ENCODE measurements around the gene NUCB2.
"Not testable (repeated sequence)": the region's sequence is repeated elsewhere in the genome, so short reads cannot be mapped to it uniquely, and the experiment has no call there.

Gene NUCB2

DNA sequence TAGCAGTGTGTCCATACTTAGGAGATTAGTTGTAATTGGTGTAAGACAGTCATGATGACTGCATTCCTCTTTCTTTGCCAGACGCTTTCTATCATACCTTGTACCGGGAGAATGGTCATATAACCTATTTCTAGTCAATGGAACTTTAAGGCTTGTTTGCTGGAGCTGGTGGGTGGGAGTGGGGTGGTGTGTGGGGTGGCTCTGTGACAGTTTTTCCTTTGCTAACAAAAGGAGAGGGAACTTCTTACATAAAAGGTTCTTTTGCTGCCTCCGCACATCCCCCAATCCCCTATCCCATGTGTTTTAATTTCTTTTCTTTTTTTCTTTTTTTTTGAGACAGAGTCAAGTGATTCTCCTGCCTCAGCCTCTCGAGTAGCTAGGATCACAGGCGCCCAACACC lies 9.8 kb upstream of the NUCB2 start:
- DNase-seq, result no peak
- in situ Hi-C loops (cut with MboI; ENCODE audit: low pct_unique_long_range_greater_than_20kb, low sequenced_read_pairs), result no loop called here

- in situ Hi-C loops (cut with MboI; ENCODE audit: low pct_unique_long_range_greater_than_20kb, low sequenced_read_pairs), result no loop called here
- DNase-seq, result no peak
Measured at GRCh38 chr11:17267576-17267975, 9.0 kb upstream of the NUCB2 start.

- in situ Hi-C loops (cut with MboI; ENCODE audit: low pct_unique_long_range_greater_than_20kb, low sequenced_read_pairs), result not testable (repeated sequence)
- DNase-seq, result peak; percentile 55
Measured at GRCh38 chr11:17268500-17268899, 8.0 kb upstream of the NUCB2 start.

GRCh38 chr11:17268902-17269301 lies 7.6 kb upstream of the NUCB2 start:
- no peak for DNase-seq
- in situ Hi-C loops (cut with MboI; ENCODE audit: low pct_unique_long_range_greater_than_20kb, low sequenced_read_pairs), result no loop called here

GRCh38 chr11:17272801-17273200 lies 3.7 kb upstream of the NUCB2 start:
- in situ Hi-C loops (cut with MboI; ENCODE audit: low pct_unique_long_range_greater_than_20kb, low sequenced_read_pairs), result no loop called here
- no peak for DNase-seq

DNA sequence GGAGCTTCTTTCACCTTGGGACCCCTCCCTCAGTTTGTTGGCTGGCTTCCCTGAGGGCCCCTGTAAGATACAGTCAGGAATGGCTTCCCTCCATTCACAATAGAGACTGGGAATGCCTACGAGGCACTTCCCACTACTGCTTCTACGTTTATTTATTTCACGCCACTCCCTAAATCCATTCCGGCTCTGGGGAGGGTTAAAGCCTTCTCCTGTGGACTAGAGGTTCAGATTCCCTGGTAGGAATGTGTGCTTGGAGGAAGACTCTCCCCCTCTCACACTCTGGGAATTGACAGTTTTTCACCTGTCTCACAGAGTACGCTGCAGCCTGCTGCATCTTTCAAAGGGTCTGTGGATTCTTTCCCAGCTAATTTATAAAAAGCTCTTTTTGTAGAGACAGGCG lies 3.3 kb upstream of the NUCB2 start:
- no peak for DNase-seq
- in situ Hi-C loops (cut with MboI; ENCODE audit: low pct_unique_long_range_greater_than_20kb, low sequenced_read_pairs), result no loop called here

DNA sequence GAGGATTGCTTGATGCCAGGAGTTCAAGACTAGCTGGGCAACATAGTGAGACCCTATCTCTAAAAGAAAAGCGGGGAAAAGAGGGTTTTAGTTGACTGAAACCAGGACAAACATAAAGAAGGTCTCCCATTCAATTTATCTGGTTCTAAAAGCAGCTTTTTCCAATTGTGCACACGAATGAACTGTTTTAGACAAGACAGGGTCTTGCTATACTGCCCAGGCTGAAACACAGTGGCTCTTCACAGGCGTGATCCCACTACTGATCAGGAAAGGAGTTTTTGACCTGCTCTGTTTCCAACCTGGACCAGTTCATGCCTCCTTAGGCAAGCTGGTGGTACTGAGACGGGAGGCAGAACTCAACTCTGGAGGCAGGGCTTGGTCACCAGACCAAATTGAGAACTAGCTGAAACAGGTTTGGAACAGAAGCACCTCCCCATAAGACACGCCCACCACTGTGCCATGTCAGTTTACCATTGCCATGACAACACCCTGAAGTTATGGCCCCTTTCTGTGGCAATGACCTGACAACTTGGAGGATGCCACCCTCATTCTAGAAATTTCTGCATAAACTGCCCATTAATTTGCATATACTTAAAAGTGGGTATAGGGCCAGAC lies 2.8 kb upstream of the NUCB2 start:
- peak; percentile 75 for DNase-seq
- in situ Hi-C loops (cut with MboI; ENCODE audit: low pct_unique_long_range_greater_than_20kb, low sequenced_read_pairs), result no loop called here

DNA sequence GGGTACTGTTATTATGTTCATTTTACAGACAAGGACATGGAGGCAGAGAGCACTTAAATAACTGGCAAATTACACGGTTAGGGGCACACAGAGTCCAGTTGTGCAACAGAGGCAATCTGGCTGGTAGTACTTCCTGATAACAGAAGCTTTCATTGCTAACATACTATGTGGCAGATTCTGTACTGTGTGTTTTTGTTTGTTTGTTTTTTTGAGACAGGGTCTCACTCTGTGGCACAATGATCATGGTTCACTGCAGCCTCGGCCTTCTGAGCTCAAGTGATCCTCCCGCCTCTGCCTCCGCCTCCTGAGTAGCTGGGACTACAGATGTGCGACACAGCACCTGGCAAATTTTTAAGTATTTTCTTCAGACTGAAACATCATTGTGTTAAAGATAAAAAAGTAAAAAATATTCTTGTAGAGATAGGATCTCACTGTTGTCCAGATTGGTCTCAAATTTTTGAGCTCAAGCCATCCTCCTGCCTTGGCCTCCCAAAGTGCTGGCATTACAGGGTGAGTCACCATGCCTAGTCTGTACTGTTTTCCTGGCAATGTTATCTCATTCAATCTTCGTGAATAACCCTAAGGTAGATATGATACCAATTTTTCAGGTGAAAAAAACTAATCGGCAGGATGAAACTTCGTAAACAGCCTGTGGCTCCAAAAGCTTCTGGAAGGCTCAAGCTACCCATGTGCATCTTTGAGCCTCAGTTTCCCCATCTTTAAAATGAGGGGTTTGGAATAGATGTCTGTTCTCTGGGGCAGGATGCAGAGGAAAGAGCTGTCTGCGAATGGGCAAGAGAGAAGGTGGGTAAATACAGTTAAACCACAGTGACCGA lies 921 bp upstream of the NUCB2 start:
- in situ Hi-C loops (cut with MboI; ENCODE audit: low pct_unique_long_range_greater_than_20kb, low sequenced_read_pairs), result no loop called here
- no peak for DNase-seq

GRCh38 chr11:17277024-17277584 lies 565 bp downstream of the NUCB2 start:
- in situ Hi-C loops (cut with MboI; ENCODE audit: low pct_unique_long_range_greater_than_20kb, low sequenced_read_pairs), result no loop called here
- DNase-seq, result peak; percentile 75

- in situ Hi-C loops (cut with MboI; ENCODE audit: low pct_unique_long_range_greater_than_20kb, low sequenced_read_pairs), result no loop called here
- DNase-seq, result no peak
Measured at GRCh38 chr11:17280494-17281127, 4.1 kb downstream of the NUCB2 start.

- DNase-seq, result no peak
- in situ Hi-C loops (cut with MboI; ENCODE audit: low pct_unique_long_range_greater_than_20kb, low sequenced_read_pairs), result no loop called here
Measured at GRCh38 chr11:17286332-17286731, 9.8 kb downstream of the NUCB2 start.

- no peak for DNase-seq
- in situ Hi-C loops (cut with MboI; ENCODE audit: low pct_unique_long_range_greater_than_20kb, low sequenced_read_pairs), result no loop called here
Measured at GRCh38 chr11:17287058-17287457, 10.5 kb downstream of the NUCB2 start.

DNA sequence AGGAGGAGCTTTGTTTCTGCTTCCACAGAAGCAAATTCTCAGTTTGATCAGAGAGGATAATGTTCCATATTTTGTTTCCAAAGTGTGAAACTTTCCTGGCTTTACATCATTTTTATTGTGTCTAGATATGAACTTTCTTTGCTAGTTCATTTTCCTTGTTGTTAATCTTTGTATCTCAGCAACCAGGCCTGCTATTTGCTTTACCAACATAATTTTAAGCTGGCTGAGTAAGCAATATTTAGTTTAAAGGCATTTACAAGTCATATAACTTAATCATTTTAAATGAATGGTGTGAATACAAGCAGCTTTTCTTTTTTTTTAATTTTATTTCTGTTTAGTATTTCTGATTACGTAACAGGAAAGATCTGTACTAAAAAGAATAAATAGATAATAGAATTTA lies 15.2 kb downstream of the NUCB2 start:
- no peak for DNase-seq
- in situ Hi-C loops (cut with MboI; ENCODE audit: low pct_unique_long_range_greater_than_20kb, low sequenced_read_pairs), result no loop called here

- in situ Hi-C loops (cut with MboI; ENCODE audit: low pct_unique_long_range_greater_than_20kb, low sequenced_read_pairs), result no loop called here
- peak; percentile 40 for DNase-seq
Measured at GRCh38 chr11:17293311-17293710, 16.8 kb downstream of the NUCB2 start.

DNA sequence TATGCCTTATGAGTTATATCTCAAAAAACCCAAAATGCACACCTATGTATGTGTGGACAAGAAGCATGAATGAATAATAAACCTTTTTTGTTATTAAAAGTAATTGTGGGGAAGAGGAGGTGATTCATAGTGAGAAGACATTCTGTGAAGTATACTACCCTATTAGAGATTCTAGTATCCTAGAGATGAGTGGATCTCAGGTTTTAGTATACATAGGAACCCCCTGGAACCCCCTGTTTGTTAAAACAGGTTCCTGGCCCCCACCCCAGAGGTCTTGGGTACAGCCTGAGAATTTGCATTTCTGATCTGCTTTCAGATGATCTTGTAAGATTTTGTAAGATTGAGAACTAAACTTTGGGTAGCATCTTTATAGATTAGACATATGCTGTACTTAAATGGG lies 17.5 kb downstream of the NUCB2 start:
- DNase-seq, result no peak
- in situ Hi-C loops (cut with MboI; ENCODE audit: low pct_unique_long_range_greater_than_20kb, low sequenced_read_pairs), result no loop called here

GRCh38 chr11:17296852-17297559 lies 20.5 kb downstream of the NUCB2 start:
- DNase-seq, result no peak
- in situ Hi-C loops (cut with MboI; ENCODE audit: low pct_unique_long_range_greater_than_20kb, low sequenced_read_pairs), result no loop called here

- DNase-seq, result no peak
- in situ Hi-C loops (cut with MboI; ENCODE audit: low pct_unique_long_range_greater_than_20kb, low sequenced_read_pairs), result no loop called here
Measured at GRCh38 chr11:17298302-17298701, 21.8 kb downstream of the NUCB2 start.

DNA sequence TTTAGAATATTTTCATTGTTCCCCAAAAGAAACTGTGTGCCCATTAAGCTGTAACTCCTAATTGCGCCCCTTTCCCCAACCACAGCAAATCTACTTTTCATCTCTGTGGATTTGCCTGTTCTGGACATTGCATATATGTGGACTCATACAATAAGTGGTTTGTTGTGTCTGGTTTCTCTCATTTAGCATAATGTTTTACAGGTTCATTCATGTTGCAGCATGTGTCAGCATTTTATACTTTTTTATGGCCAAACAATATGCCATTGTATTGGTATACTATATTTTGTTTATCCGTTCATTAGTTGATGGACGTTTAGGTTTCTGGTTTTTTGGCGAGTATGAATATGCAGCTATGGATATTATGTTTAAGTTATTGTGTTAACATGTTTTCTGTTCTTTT lies 23.8 kb downstream of the NUCB2 start:
- in situ Hi-C loops (cut with MboI; ENCODE audit: low pct_unique_long_range_greater_than_20kb, low sequenced_read_pairs), result no loop called here
- no peak for DNase-seq

GRCh38 chr11:17313349-17314231 lies 37.1 kb downstream of the NUCB2 start:
- in situ Hi-C loops (cut with MboI; ENCODE audit: low pct_unique_long_range_greater_than_20kb, low sequenced_read_pairs), result no loop called here
- DNase-seq, result no peak
